ENCODE data around the gene HOXA7.

The HOXA7 gene

DNA sequence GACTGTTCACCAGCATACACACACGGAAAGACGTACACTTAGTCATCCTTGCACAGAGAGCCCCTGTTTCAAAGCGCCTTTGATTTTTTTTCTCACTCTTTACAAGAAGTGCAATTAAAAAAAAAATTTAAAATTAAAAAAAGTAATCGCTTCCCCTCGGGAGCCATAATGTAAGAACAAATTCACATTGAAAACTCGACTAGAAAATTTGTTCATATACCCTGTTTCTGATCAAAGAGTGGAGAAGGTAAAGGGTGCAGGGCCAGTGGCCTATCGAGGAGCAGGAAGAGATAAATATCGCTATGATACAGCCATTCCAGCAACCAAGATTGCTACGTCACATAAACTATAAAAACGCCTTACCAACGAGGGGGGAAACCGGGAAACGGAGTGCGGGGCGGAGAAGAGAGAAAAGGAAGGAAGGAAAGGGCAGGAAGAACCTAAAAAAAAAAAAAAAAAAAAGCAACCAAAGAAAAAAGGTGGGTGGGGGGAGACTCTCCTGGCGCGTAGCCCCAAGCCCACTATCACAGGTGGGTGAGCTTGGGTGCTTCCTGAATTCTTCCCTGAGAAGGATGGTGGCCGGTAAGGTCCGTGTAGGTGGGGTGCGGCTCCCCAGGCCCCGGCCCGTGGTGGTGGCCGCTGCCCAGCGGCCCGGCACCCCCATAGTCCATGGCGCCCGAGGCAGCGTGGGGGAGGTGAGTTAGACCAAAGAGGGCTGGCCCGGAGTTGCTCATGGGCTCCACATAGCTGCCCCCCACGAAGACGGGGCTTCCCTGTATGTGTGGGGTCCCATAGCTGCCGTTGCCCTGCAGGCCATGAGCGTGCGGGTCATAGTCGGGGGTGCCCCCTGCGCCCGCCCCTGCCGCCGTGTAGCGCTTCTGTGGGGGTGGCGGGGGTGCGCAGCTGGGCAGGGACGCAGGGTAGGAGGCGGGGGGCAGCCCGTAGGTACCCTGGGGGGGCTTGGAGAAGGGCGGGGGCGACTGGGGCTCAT, 48.8 kb downstream of the HOXA7 start:
- no peaks in the 10 kb centered on the region for H3K36me3 ChIP-seq (ENCODE audit: control insufficient read depth, insufficient read depth, low read length)
- no peaks in the 10 kb centered on the region for H3K9me3 ChIP-seq (ENCODE audit: control insufficient read depth, insufficient read depth, low read length)
- H3K4me3 ChIP-seq (ENCODE audit: low read length), result no peak overlapping the region; the same call in 1 of the 2 replicates
- H3K4me1 ChIP-seq (ENCODE audit: control insufficient read depth, insufficient read depth, low read length), result peaks cover 7% of the 10 kb centered on the region; the same call in 1 of the 2 replicates
- H3K27me3 ChIP-seq (ENCODE audit: control insufficient read depth, insufficient read depth, low read length), result peaks cover 97% of the 10 kb centered on the region
- no CpG with 5 or more reads among the region's 47 CpGs for WGBS (ENCODE audit: insufficient coverage, insufficient read length)
- no peak overlapping the region for H3K27ac ChIP-seq (ENCODE audit: low read length)
- no peak for DNase-seq (ENCODE audit: low read depth, low spot score)

DNA sequence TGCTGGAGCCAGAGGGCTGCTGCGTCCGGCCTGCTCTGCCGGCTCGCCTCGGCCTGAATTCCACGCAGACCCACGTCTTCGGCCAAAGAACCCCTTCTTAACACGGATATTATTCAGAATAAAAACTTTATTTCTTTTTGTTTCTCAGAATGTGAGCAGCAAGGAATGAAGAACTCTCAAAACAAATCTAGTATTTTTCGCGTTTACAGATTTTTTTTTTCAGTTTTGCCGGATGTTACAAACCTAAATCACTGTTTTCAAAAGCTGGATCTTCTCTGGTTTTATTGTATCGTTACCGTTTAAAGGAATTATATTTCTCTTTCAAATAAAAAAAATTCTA, 49.6 kb downstream of the HOXA7 start:
- no peak overlapping the region for H3K27ac ChIP-seq (ENCODE audit: low read length)
- H3K4me3 ChIP-seq (ENCODE audit: low read length), result no peak overlapping the region
- H3K4me1 ChIP-seq (ENCODE audit: control insufficient read depth, insufficient read depth, low read length), result peaks cover 7% of the 10 kb centered on the region; the same call in 1 of the 2 replicates
- no peak for DNase-seq (ENCODE audit: low read depth, low spot score)
- H3K36me3 ChIP-seq (ENCODE audit: control insufficient read depth, insufficient read depth, low read length), result no peaks in the 10 kb centered on the region
- peaks cover 96% of the 10 kb centered on the region for H3K27me3 ChIP-seq (ENCODE audit: control insufficient read depth, insufficient read depth, low read length)
- H3K9me3 ChIP-seq (ENCODE audit: control insufficient read depth, insufficient read depth, low read length), result no peaks in the 10 kb centered on the region
- WGBS (ENCODE audit: insufficient coverage, insufficient read length), result no CpG with 5 or more reads among the region's 14 CpGs

DNA sequence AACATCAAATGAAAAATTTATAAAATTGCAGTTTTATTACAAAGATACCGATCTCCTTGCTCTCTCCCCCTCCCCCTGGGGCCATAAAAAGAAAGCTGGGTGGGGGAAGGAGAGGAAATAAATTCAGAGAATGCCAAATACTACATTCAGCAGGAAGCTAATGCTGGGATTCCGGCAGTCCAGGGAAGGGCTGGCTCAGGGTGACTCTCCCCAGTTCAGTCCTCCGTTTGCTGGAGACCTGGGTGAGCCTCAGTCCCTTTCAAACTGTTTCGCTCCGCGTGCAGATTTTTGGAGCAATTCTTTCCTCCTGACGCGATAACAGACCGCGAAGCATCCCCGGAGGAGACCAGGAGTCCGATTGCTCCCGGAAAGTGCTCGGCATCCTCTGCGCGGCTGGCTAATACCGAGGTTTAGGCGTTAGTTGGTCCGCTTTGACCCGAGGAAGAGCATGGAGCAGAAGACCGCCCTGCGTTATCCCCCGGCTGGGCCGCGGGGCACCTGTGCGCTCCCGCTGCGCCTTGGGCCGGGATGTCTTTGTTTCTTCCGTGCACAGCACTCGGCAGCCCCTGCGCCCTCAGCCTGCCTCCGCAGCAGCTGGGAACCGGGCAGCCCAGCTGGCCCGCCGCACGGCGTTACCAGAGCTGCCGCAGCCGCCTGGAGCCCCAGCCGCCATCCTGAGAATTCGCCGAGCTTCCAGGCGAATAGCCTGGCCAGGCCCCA, 50.1 kb downstream of the HOXA7 start:
- no peak overlapping the region for H3K27ac ChIP-seq (ENCODE audit: low read length)
- no peak overlapping the region for H3K4me3 ChIP-seq (ENCODE audit: low read length)
- H3K9me3 ChIP-seq (ENCODE audit: control insufficient read depth, insufficient read depth, low read length), result no peaks in the 10 kb centered on the region
- DNase-seq (ENCODE audit: low read depth, low spot score), result no peak
- no CpG with 5 or more reads among the region's 44 CpGs for WGBS (ENCODE audit: insufficient coverage, insufficient read length)
- H3K27me3 ChIP-seq (ENCODE audit: control insufficient read depth, insufficient read depth, low read length), result peaks cover 96% of the 10 kb centered on the region
- peaks cover 7% of the 10 kb centered on the region; the same call in 1 of the 2 replicates for H3K4me1 ChIP-seq (ENCODE audit: control insufficient read depth, insufficient read depth, low read length)
- no peaks in the 10 kb centered on the region for H3K36me3 ChIP-seq (ENCODE audit: control insufficient read depth, insufficient read depth, low read length)

DNA sequence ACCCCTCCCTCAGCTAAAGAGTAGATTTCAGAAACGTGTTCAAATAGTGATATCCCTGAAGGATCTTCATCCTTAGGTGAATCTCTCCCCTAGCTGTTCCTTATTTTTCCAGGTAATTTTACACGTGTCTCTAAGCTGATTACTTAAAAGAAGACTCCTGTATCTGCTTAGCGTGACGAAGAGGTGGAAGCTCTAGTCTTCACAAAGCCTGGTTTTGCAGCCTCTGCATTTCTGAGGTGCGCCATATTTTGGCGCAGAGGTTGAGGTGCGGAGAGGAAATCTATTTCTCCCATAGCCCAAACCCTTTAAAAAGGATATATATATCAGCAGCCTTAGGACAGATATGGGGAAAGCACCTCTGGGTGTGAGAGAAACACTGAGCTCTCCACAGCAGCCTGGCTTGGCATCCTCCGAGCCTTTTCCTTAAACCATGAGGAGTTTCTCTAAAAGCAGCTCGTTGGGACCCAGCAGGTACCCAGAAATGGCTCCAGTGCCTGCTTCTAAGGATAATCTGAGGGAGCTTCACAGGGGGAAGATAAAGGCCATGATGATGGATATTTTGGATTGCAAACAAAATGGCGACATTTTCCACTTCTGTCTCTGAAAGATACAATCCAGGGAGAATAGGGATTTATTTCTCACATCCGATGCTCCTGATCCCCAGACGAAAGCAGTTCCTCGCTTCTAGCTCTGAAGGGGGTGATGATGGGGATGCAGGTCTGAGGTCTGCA, 51.0 kb downstream of the HOXA7 start:
- Histone ChIP-seq H3K27ac (ENCODE audit: low read length) (no peak overlapping the region), H3K36me3 (ENCODE audit: control insufficient read depth, insufficient read depth, low read length) (no peaks in the 10 kb centered on the region), H3K27me3 (ENCODE audit: control insufficient read depth, insufficient read depth, low read length) (peaks cover 96% of the 10 kb centered on the region), H3K4me3 (ENCODE audit: low read length) (no peak overlapping the region), H3K4me1 (ENCODE audit: control insufficient read depth, insufficient read depth, low read length) (peaks cover 7% of the 10 kb centered on the region; the same call in 1 of the 2 replicates), H3K9me3 (ENCODE audit: control insufficient read depth, insufficient read depth, low read length) (no peaks in the 10 kb centered on the region)
- DNase-seq (ENCODE audit: low read depth, low spot score), result no peak
- WGBS (ENCODE audit: insufficient coverage, insufficient read length), result no CpG with 5 or more reads among the region's 13 CpGs

DNA sequence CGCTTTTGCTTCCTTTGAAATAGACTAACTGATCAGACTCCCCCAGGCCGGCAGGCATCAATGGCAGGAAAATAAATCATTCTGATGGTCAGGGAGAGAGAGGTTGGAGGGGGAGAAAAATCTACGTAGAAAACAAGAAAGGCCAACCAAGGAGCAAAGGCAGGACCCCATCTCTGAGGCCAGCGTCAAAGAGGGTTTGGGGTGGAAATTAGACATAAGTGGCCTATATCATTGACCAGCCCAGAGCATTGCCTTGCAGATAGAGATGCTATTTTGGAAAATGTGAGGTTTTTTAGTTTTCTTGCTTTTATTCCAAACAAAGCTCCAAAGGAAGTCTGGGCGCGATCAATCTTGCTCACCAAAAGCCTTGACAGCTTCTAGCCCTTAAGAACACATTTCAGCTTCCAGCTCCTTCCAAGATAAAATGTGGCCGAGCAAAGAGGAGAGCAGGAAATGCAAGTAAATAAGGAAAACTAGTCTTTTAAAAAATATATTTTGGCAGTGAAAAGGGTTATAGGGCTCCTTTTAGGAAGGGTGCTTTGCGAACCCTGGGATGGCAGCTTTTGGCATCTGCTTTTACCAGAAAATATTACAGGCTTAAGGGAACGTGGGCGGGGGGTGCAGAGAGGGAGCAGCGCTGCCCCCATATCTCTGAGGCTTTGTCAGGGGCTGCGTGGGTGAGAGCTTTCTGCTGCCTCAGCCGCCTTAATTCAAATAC, 52.0 kb downstream of the HOXA7 start:
- Histone ChIP-seq H3K36me3 (ENCODE audit: control insufficient read depth, insufficient read depth, low read length) (no peaks in the 10 kb centered on the region), H3K27ac (ENCODE audit: low read length) (no peak overlapping the region), H3K4me3 (ENCODE audit: low read length) (no peak overlapping the region), H3K4me1 (ENCODE audit: control insufficient read depth, insufficient read depth, low read length) (peaks cover 7% of the 10 kb centered on the region; the same call in 1 of the 2 replicates), H3K9me3 (ENCODE audit: control insufficient read depth, insufficient read depth, low read length) (no peaks in the 10 kb centered on the region), H3K27me3 (ENCODE audit: control insufficient read depth, insufficient read depth, low read length) (peaks cover 93% of the 10 kb centered on the region)
- DNase-seq (ENCODE audit: low read depth, low spot score), result no peak
- no CpG with 5 or more reads among the region's 13 CpGs for WGBS (ENCODE audit: insufficient coverage, insufficient read length)
